Transverse colon (tissue), 4 donors: ENCODE measurements around the gene CHN1. TPM values are rescaled to one million over a fixed set of nuclear protein-coding genes. Genes with fewer than 3 reads are reported as not detected.

Experiments used
- DNase-seq: peaks from one replicate; pipeline ENCODE4 v3.0.0-alpha.2; 2019
- H3K27ac ChIP-seq, 4 donors: fragments of 200-600 bp; sonication (generic); 2 replicates each; pipeline ENCODE4 v1.5.1; 2016 to 2018; ENCODE audit warnings: inconsistent platforms in 4 of 4
- H3K27me3 ChIP-seq: fragments of 200-600 bp; sonication (generic); 2 replicates; pipeline ENCODE4 v1.5.1; 2017; ENCODE audit warnings: inconsistent platforms
- H3K36me3 ChIP-seq, 4 donors: fragments of 200-600 bp; sonication (generic); 2 replicates each; pipeline ENCODE4 v1.5.1; 2017 to 2019; ENCODE audit warnings: inconsistent platforms in 4 of 4
- H3K4me1 ChIP-seq, 4 donors: fragments of 200-600 bp; sonication (generic); 2 replicates each; pipeline ENCODE4 v1.5.1; 2017 to 2020; ENCODE audit warnings: inconsistent platforms in 4 of 4
- H3K4me3 ChIP-seq, 4 donors: fragments of 200-600 bp; sonication (generic); 1 replicate in 1 of 4; 2 replicates in 3 of 4; pipeline versions ENCODE4 v1.5.1 to v1.6.1; 2017 to 2019; ENCODE audit warnings: inconsistent platforms in 4 of 4
- H3K9me3 ChIP-seq, 2 donors: fragments of 200-600 bp; sonication (generic); 2 replicates each; pipeline ENCODE4 v1.5.1; 2017 to 2019; ENCODE audit warnings: inconsistent platforms in 2 of 2
- CTCF ChIP-seq, 5 experiments: fragments of 200-600 bp in 3 of 5; fragments of 450-650 bp in 2 of 5; sonication (generic) in 3 of 5; IDR thresholded peaks; 1 replicate in 2 of 5; 2 replicates in 3 of 5; pipeline ENCODE4 v1.5.1; 2016 to 2017; ENCODE audit warnings: antibody characterized with exemption in 5 of 5, inconsistent platforms in 3 of 5, mild to moderate bottlenecking in 2 of 5, moderate library complexity in 1 of 5
- EP300 ChIP-seq: sonication (generic); formaldehyde crosslinking; IDR thresholded peaks from one replicate; pipeline ENCODE4 v1.6.1; 2017; ENCODE audit warnings: antibody characterized with exemption, low read depth
- POLR2A ChIP-seq: fragments of 450-650 bp; IDR thresholded peaks from one replicate; pipeline ENCODE4 v1.6.1; 2016; ENCODE audit warnings: antibody characterized with exemption, mild to moderate bottlenecking, moderate library complexity
- POLR2AphosphoS5 ChIP-seq, 3 donors: sonication (generic); formaldehyde crosslinking; IDR thresholded peaks; one replicate each; pipeline ENCODE4 v1.6.1; 2016; ENCODE audit warnings: antibody characterized with exemption in 3 of 3
- WGBS, 2 donors: methylation state at CpG; one replicate each; pipeline ENCODE4 v1.1.5; 2018; ENCODE audit warnings: low coverage in 1 of 2; 5-methylcytosine and 5-hydroxymethylcytosine counted together
- in situ Hi-C, 4 donors: fragments of 200-750 bp; cut with MboI; loops; one replicate each; pipeline versions ENCODE4 v1.15.0 to v1.15.1; 2017; ENCODE audit warnings: low sequenced_read_pairs in 3 of 4, low pct_ligation_motif_present in 1 of 4, low pct_unique_long_range_greater_than_20kb in 1 of 4
- intact Hi-C: fragments of 100-400 bp; cut with DNase I; formaldehyde crosslinking; loops from one replicate; pipeline ENCODE4 v1.15.1; 2023; ENCODE audit warnings: low total_unique reads
- total RNA-seq, 4 donors: library from RNA; depleted of rRNA; stranded (reverse); fragments of >200 nt; gene quantifications; one replicate each; pipeline ENCODE4 v1.1.0, GENCODE V29; 2016

The CHN1 gene
- total RNA-seq, 4 donors from 2014 or later: 1.6 to 3.2 (median 3.0) TPM; not detected in 1

GRCh38 chr2:175039031-175039430, 33.9 kb upstream of the CHN1 start:
- Histone ChIP-seq H3K4me3 (no peak overlapping the region), H3K4me1 (peaks cover 0 to 5% (median 2%) of the 10 kb centered on the region in 4 donors), H3K27me3 (no peaks in the 10 kb centered on the region), H3K9me3 (no peaks in the 10 kb centered on the region), H3K36me3 (no peaks in the 10 kb centered on the region), H3K27ac (no peak overlapping the region)
- no peak for DNase-seq
- intact Hi-C loops: no loop called here
- TF ChIP-seq CTCF (IDR thresholded peaks at IDR 0.05) (no peak), POLR2A (no peak), EP300 (no peak), POLR2AphosphoS5 (IDR thresholded peaks at IDR 0.05) (no peak)
- WGBS, 2 donors: 83 to 93% methylated on average over 3 to 5 of the region's 5 CpGs
- in situ Hi-C loops: no loop called here

GRCh38 chr2:175037941-175038340, 32.8 kb upstream of the CHN1 start:
- no peaks in the 10 kb centered on the region for H3K9me3 ChIP-seq
- intact Hi-C loops: no loop called here
- TF ChIP-seq CTCF (IDR thresholded peaks at IDR 0.05) (no peak), POLR2A (no peak), EP300 (no peak), POLR2AphosphoS5 (IDR thresholded peaks at IDR 0.05) (no peak)
- H3K4me3 ChIP-seq: no peak overlapping the region
- no peak overlapping the region for H3K27ac ChIP-seq
- no peaks in the 10 kb centered on the region for H3K36me3 ChIP-seq
- no peaks in the 10 kb centered on the region for H3K27me3 ChIP-seq
- no peak for DNase-seq
- H3K4me1 ChIP-seq: peaks cover 0 to 5% (median 2%) of the 10 kb centered on the region in 4 donors
- in situ Hi-C loops: no loop called here
- WGBS, 2 donors: 75 to 92% methylated on average over 2 of the region's 2 CpGs

GRCh38 chr2:175036582-175037018, 31.4 kb upstream of the CHN1 start:
- no peaks in the 10 kb centered on the region for H3K9me3 ChIP-seq
- intact Hi-C loops (no loop called here), in situ Hi-C loops (no loop called here)
- H3K4me3 ChIP-seq: no peak overlapping the region
- DNase-seq: no peak
- no peak for TF ChIP-seq POLR2A
- peak; percentile 43 to 59 (median 44) for TF ChIP-seq CTCF (IDR thresholded peaks at IDR 0.05)
- TF ChIP-seq EP300: no peak
- no peak for TF ChIP-seq POLR2AphosphoS5 (IDR thresholded peaks at IDR 0.05)
- no peak overlapping the region for H3K27ac ChIP-seq
- peaks cover 0 to 5% (median 2%) of the 10 kb centered on the region in 4 donors for H3K4me1 ChIP-seq
- WGBS, 2 donors: 66 to 68% methylated on average over 5 of the region's 5 CpGs
- no peaks in the 10 kb centered on the region for H3K27me3 ChIP-seq
- no peaks in the 10 kb centered on the region for H3K36me3 ChIP-seq

- H3K27me3 ChIP-seq: no peaks in the 10 kb centered on the region
- no peaks in the 10 kb centered on the region for H3K36me3 ChIP-seq
- no peaks in the 10 kb centered on the region for H3K9me3 ChIP-seq
- no peak for DNase-seq
- peaks cover 0 to 5% (median 2%) of the 10 kb centered on the region in 4 donors for H3K4me1 ChIP-seq
- TF ChIP-seq POLR2AphosphoS5 (IDR thresholded peaks at IDR 0.05) (no peak), POLR2A (no peak), CTCF (IDR thresholded peaks at IDR 0.05) (no peak), EP300 (no peak)
- WGBS, 2 donors: 49 to 86% methylated on average over 3 of the region's 3 CpGs
- in situ Hi-C loops (no loop called here), intact Hi-C loops (no loop called here)
- H3K27ac ChIP-seq: no peak overlapping the region
- no peak overlapping the region for H3K4me3 ChIP-seq
These were observed 30.6 kb upstream of the CHN1 start for GRCh38 chr2:175035806-175036205.
